ENCODE measurements around the gene KRT78.

The KRT78 gene

DNA sequence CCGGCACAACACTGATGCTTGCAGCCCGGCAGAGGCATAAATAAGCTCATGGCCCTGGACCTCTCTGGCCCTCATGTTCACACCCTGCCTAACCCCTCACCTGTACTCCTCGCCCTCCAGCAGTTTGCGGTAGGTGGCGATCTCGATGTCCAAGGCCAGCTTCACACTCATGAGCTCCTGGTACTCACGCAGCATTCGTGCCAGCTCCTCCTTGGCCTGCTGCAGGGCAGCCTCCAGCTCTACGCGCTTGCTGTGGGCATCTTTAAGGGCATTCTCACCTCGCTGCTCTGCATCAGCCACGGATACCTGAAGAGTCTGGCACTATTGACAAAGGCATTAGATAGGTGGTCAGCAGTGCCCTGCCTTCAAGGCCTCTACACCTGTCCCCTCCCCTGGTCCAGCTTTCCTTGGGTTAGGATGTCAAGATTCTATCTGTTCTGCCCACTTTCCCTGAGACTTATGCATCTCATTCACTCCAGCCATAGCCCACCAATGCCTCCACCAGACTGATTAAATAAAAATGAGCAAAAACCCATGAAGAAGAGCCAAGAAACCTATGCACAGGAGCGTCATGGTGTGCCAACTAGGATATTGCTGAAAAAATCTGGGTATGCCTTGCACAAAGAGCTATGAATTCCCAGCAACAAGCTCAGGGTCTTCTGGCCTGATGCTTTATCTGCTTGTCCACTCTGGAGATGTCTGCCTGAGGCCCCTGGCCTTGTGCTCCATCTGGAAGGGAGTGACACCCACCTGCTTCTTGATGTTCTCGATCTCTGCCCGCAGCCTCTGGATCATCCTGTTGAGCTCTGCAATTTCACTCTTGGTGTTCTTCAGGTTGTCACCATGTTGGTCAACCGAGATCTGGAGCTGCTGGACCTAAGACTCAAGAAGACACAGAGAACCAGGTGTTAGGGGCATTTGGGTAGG is 41.0 kb downstream of the KRT78 start:
- H3K36me3 ChIP-seq (replicated peaks; ENCODE audit: low read depth, low read length), result no peaks in the 10 kb centered on the region
- peaks cover 16% of the 10 kb centered on the region; the same call in 1 of the 2 replicates for H3K27me3 ChIP-seq (ENCODE audit: low read depth, low read length)
- no peak overlapping the region for H3K9ac ChIP-seq (ENCODE audit: low read length)
- no peaks in the 10 kb centered on the region for H3K9me3 ChIP-seq (ENCODE audit: insufficient read depth, low read length)
- no peaks in the 10 kb centered on the region for H3K79me2 ChIP-seq (ENCODE audit: low read length)
- TF ChIP-seq, protein P1, sequence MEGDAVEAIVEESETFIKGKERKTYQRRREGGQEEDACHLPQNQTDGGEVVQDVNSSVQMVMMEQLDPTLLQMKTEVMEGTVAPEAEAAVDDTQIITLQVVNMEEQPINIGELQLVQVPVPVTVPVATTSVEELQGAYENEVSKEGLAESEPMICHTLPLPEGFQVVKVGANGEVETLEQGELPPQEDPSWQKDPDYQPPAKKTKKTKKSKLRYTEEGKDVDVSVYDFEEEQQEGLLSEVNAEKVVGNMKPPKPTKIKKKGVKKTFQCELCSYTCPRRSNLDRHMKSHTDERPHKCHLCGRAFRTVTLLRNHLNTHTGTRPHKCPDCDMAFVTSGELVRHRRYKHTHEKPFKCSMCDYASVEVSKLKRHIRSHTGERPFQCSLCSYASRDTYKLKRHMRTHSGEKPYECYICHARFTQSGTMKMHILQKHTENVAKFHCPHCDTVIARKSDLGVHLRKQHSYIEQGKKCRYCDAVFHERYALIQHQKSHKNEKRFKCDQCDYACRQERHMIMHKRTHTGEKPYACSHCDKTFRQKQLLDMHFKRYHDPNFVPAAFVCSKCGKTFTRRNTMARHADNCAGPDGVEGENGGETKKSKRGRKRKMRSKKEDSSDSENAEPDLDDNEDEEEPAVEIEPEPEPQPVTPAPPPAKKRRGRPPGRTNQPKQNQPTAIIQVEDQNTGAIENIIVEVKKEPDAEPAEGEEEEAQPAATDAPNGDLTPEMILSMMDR (IDR thresholded peaks at IDR 0.05; ENCODE audit: low read depth, low read length), result no peak
- no peak for TF ChIP-seq EZH2phosphoT487 (IDR thresholded peaks at IDR 0.05; ENCODE audit: low read depth)
- H4K20me1 ChIP-seq (ENCODE audit: insufficient read depth, low read length), result no peaks in the 10 kb centered on the region
- H3K27ac ChIP-seq (ENCODE audit: low read length), result no peak overlapping the region
- no peak overlapping the region for H3K4me2 ChIP-seq (ENCODE audit: low read length)
- H3K4me1 ChIP-seq (ENCODE audit: low read length), result no peaks in the 10 kb centered on the region
- no peak overlapping the region for H2AFZ ChIP-seq (ENCODE audit: low read depth, low read length)
- no peak overlapping the region for H3K4me3 ChIP-seq (ENCODE audit: low read length)

DNA sequence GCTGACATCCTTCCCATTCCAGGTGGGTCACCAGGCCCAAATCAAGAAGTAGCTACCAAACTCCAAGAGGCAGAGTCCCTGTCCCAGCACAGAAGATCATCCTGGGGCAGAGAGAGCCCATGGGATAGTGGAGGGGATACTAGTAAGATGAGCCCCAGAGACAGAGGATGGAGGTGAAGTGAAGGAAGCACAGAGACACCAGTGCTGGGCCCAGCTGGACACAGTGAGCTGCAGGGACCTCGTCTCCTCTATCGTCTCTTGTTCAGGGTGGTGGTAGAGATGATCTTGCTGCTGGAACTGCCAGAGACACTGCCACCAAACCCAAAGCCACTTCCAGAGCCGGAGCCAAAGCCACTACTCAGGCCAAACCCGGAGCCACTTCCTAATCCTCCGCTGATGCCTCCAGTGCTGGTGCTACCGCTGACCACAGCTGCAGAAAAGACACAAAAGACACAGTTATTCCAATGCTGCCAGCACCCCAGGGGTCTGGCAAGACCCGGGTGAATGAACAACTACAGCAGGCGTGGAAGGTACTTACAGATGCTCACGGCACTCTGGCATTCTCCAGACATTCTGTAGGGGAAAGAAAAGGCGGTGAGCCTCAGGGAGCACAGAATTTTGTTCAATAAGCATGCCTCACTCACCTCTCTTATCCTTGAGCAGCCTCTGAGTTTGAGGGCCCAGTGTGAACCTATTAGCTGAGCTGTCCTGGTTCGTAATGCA is 41.8 kb downstream of the KRT78 start:
- H2AFZ ChIP-seq (ENCODE audit: low read depth, low read length), result no peak overlapping the region
- no peaks in the 10 kb centered on the region for H4K20me1 ChIP-seq (ENCODE audit: insufficient read depth, low read length)
- H3K4me2 ChIP-seq (ENCODE audit: low read length), result no peak overlapping the region
- no peak overlapping the region for H3K9ac ChIP-seq (ENCODE audit: low read length)
- no peak overlapping the region for H3K4me3 ChIP-seq (ENCODE audit: low read length)
- no peaks in the 10 kb centered on the region for H3K79me2 ChIP-seq (ENCODE audit: low read length)
- no peak for TF ChIP-seq EZH2phosphoT487 (IDR thresholded peaks at IDR 0.05; ENCODE audit: low read depth)
- TF ChIP-seq, protein P1 (IDR thresholded peaks at IDR 0.05; ENCODE audit: low read depth, low read length), result no peak
- H3K4me1 ChIP-seq (ENCODE audit: low read length), result no peaks in the 10 kb centered on the region
- H3K36me3 ChIP-seq (replicated peaks; ENCODE audit: low read depth, low read length), result no peaks in the 10 kb centered on the region
- H3K9me3 ChIP-seq (ENCODE audit: insufficient read depth, low read length), result no peaks in the 10 kb centered on the region
- H3K27me3 ChIP-seq (ENCODE audit: low read depth, low read length), result peaks cover 22% of the 10 kb centered on the region; the same call in 1 of the 2 replicates
- no peak overlapping the region for H3K27ac ChIP-seq (ENCODE audit: low read length)

DNA sequence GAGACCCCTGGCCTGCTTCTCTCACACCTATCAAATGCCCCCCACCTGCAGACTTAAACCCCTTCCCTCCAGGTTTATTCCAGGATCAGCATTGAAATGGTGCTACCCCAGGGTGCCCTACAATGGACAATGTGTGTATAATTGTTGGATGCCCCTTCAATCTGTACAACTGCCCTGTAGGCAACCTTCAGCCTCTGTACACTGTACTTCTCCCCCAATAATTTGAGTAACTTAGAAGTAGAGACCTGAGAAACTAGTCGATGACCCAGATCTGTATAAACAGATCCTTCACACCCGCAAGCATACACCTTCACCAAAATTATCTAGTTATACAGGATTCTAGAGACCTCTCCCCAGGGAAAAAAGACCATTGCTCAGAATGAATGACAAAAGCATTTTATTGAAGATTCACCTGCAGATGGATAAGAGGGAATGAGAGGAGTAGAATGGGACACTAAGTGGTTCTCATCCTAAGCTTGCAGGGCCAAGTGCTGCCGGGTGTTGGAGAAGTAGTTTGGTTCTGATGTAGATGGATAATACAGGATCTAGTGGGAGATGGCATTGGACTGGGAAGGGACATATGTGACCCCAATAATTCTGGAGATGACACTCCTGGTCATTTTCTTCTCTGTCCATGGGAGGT is 42.5 kb downstream of the KRT78 start:
- Histone ChIP-seq H3K4me3 (ENCODE audit: low read length) (no peak overlapping the region), H3K36me3 (replicated peaks; ENCODE audit: low read depth, low read length) (no peaks in the 10 kb centered on the region), H3K9ac (ENCODE audit: low read length) (no peak overlapping the region), H2AFZ (ENCODE audit: low read depth, low read length) (no peak overlapping the region), H3K27ac (ENCODE audit: low read length) (no peak overlapping the region), H3K9me3 (ENCODE audit: insufficient read depth, low read length) (no peaks in the 10 kb centered on the region), H3K4me1 (ENCODE audit: low read length) (no peaks in the 10 kb centered on the region), H3K79me2 (ENCODE audit: low read length) (no peaks in the 10 kb centered on the region), H4K20me1 (ENCODE audit: insufficient read depth, low read length) (no peaks in the 10 kb centered on the region), H3K4me2 (ENCODE audit: low read length) (no peak overlapping the region), H3K27me3 (ENCODE audit: low read depth, low read length) (peaks cover 22% of the 10 kb centered on the region; the same call in 1 of the 2 replicates)
- TF ChIP-seq, protein P1 (IDR thresholded peaks at IDR 0.05; ENCODE audit: low read depth, low read length), result no peak
- TF ChIP-seq EZH2phosphoT487 (IDR thresholded peaks at IDR 0.05; ENCODE audit: low read depth), result no peak
